GM19240 (cell line): Measurements from ENCODE around the gene TSPAN13.

Experiments used
- DNase-seq: peaks from one replicate; pipeline ENCODE4 v3.0.0; 2011; ENCODE audit warnings: low spot score; ENCODE audit not compliant: insufficient read length

Gene TSPAN13

GRCh38 chr7:16774986-16775385 lies 21.4 kb downstream of the TSPAN13 start:
- no peak for DNase-seq

DNA sequence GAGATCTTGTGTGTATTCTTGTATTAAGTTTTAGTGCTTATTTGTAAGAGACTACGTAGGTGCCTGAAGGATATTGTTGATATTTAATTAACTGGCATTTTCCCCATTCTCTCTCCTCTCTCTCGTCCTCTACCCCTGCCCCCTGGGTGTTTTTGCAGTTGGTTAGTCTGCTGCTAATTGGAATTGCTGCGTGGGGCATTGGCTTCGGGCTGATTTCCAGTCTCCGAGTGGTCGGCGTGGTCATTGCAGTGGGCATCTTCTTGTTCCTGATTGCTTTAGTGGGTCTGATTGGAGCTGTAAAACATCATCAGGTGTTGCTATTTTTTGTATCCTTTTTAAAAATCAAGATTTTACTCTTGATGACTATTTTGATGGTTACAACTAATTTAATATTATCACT lies 22.5 kb downstream of the TSPAN13 start:
- DNase-seq = no peak

GRCh38 chr7:16778476-16778875 lies 24.9 kb downstream of the TSPAN13 start:
- no peak for DNase-seq

GRCh38 chr7:16779051-16779450 lies 25.5 kb downstream of the TSPAN13 start:
- DNase-seq = no peak

DNA sequence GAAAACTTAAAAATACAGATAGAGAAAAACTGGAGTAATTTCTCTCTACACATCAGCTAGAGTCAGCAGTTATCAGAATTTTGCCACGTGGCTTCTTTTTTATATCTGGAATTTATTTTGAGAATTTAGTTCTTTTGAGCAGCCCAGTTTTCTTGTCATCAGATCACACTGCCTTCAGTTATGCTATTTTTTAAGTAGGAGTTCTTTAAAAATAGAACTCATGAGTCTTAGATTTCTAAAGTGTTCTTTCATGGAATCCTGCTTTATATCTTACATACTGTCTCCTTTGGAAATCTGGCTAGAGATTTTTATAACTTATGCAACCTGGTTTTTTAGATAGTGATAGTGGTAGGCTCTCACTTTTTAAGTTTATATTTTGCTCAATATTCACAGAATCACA lies 27.0 kb downstream of the TSPAN13 start:
- no peak for DNase-seq

DNA sequence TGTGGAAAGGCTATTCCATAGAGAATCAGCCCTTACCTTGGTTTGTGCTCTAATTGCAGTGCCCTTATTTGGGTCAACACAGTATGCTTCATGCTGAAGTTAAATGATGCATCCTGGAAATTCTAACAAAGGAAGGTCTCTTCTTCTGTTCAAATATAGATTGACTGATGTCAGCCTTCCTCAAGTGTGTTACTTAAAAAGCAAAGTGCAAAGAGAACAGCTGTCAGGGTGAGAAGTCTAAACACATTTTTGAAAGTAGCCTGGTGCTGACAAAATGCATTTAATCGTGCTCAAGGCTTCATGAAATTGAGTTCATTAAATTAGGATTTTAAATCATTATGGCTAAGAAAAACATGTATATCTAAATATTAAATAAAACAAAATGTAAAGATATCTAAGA lies 31.8 kb downstream of the TSPAN13 start:
- DNase-seq = no peak

GRCh38 chr7:16785846-16786245 lies 32.3 kb downstream of the TSPAN13 start:
- DNase-seq = no peak

GRCh38 chr7:16786257-16786656 lies 32.7 kb downstream of the TSPAN13 start:
- no peak for DNase-seq

GRCh38 chr7:16787127-16787526 lies 33.6 kb downstream of the TSPAN13 start:
- no peak for DNase-seq

- no peak for DNase-seq
Observed at GRCh38 chr7:16791071-16791470, 37.5 kb downstream of the TSPAN13 start.

- no peak for DNase-seq
Observed at GRCh38 chr7:16791905-16792698, 38.5 kb downstream of the TSPAN13 start.

DNA sequence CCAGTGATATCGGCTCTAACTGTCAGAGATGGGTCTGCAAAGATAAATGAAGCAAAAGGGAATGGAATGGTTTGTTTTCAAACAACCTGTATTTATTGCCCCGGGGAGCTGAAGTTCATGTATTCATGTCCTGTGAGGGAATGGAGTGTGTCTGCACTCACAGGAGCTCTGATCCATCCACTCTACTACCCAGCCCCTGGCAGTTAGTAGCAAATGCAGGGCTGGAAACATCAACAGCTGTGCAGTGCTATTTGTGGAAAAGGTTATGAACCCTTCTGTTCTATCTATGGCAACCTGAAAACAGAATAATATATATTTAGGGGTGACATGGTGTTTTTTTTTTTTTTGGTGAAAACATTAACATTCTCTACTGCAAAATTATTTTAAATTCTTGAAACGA lies 41.4 kb downstream of the TSPAN13 start:
- no peak for DNase-seq

GRCh38 chr7:16795624-16796023 lies 42.1 kb downstream of the TSPAN13 start:
- no peak for DNase-seq

DNA sequence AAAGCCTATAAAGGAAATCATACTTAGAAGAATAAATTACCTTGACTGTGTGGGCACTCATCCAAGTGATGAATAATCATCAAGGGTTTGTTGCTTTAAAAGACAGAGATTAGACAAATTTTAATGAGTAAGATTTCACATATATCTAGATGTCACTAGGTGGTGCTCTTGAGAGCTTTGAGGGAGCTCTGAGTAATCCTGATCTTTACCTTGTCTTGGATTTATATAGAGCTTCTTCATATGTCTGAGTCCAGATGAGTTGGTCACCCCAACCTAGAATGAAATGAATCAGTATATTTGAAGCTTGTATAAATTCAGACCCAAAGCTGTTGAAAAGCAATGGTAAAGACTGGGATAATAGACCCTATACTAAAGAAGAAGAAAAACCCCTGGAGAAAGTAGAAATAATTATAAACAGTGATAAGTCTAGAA lies 47.6 kb downstream of the TSPAN13 start:
- DNase-seq = no peak

DNA sequence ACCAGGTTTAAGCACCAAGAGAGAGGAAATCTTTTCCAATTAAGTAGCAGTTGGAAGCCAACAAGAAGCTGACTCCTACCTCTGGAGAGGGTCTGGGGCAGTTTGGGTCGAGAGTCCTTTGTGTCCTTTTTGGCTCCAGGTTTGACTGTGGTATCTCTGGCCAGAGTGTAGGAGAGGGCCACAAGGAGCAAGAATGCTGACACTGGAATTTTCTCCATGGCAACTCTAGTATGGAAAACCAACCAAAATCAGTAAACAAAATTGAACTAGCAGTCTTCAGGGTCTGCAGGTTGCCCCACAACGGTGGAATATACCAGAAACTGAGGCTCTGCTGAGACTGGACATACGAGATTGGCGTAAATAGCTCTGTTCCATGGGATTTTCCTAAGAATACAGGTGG lies 48.0 kb downstream of the TSPAN13 start:
- DNase-seq = no peak

- no peak for DNase-seq
Observed at GRCh38 chr7:16803125-16803524, 49.6 kb downstream of the TSPAN13 start.

DNA sequence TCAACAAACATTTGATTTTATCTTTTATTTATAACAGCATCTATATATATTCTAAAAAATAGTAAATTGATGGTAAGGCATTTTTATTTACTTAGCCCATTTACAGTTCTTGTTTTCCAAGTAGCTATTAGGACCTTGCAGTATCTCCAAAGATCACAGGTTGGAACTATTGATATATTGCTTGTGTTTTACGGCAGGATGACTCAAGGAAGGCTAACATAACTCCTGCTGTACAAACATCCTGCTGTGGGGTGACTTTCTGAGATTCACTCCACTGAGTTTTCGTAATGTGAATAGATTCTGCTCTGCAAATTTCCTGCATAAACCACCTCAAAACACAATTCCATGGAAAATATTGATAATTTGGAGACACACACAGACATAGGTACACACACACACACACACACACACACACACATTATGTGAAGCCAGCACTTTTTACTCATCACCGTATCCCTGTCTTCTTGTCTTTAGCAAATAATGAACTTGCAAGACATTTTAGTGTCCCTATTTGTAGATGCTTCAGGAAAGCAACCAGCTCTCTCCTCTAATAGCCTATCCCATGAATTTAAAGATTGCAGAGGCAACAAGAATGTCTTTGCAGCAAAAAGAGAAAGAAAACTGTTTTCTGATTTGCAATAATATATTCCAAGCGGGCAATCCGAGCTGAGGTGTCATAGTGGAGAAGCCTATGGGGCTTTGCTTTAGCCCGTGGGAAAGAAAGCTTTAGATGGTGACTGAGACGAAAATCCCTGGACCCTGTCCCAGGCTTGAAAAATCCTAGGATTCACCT lies 50.5 kb downstream of the TSPAN13 start:
- DNase-seq = no peak

DNA sequence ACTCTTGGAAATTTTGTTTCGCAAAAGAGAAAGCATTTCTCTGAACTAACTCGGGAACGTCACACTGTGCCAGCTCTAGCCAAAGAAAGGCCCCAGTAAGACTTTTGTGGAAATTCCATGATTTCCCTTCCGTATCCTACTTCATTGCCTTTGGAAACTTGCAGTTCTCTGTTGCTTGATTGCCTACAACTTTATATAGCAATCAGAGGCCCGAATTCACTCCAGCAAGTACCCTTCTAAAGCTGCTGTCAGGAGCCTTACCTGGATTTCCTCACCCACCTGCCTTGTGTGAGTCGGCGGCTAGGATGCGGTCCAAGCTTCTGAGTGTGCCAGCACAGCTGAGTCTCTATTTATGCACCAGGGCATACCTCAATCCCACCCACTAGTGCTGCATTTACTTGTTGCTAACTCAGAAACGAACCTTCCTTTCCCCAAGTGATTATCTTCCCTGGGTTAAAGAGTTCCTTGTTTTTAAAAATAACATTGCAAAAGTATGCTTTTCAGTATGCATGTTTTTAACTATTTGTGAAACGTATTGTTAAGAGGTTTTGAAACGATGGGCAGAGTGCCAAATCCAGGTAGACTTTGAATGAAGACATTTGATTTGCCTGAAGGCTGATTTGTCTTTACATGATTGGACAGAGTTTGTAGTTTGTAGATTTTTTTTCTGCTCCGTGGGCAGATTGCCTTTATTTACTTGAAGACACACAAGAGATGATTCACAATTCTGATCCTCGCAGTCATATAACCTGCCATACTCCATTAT lies 51.3 kb downstream of the TSPAN13 start, which contains the start of gene AGR2:
AGR2 (minus strand) TSS at position 326 of the 766 bp plus-strand sequence. CDS start 3,203 bp downstream, outside the sequence.
- DNase-seq = no peak

- DNase-seq = no peak
Observed at GRCh38 chr7:16805441-16805840, 51.9 kb downstream of the TSPAN13 start.

- no peak for DNase-seq
Observed at GRCh38 chr7:16810112-16810511, 56.6 kb downstream of the TSPAN13 start.

DNA sequence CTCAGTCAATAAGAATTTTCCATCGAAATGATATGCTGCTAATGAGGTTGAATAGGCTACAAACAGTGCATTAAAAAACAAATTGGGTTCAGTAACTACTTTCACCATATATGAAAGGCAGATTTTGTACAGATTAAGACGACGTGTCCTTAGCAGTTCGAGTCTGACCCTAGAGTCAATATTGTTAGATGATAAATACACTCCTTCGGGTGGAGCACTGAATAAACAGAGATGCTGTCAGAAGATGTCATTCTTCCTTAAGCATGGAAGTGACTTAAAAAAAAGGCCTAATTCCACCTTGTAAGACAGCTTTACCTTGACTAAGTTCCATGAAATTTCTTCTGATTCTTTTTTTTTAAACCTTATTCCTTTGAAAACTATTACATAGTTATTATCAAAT lies 57.0 kb downstream of the TSPAN13 start:
- DNase-seq = no peak

DNA sequence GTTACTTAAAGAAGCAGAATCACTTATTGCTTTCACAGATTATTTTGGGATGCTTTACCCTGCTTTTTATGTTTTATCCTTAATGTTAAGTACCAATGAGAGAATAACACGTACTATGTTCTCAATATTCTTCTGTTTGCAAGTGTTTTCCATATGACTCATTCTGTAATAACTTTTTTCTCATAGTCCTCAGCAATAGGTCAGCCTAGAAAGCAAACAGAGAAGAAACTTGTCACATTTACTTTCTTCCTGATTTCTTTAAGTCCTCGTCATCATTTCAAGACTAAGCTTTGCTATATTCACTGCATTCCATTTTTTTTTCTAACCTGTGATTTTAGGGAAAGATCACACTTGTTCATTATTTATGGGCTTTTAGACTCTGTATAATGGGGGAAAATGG lies 58.0 kb downstream of the TSPAN13 start:
- no peak for DNase-seq
